ENCODE results near the gene FAR2.
A peak's percentile ranks its signal among the peaks of the same experiment; 100 is the strongest.

FAR2 gene

GRCh38 chr12:29152981-29153630, 4.0 kb downstream of the FAR2 start:
- peak overlapping the region; percentile 31 for H3K27ac ChIP-seq
- TF ChIP-seq, protein P1, sequence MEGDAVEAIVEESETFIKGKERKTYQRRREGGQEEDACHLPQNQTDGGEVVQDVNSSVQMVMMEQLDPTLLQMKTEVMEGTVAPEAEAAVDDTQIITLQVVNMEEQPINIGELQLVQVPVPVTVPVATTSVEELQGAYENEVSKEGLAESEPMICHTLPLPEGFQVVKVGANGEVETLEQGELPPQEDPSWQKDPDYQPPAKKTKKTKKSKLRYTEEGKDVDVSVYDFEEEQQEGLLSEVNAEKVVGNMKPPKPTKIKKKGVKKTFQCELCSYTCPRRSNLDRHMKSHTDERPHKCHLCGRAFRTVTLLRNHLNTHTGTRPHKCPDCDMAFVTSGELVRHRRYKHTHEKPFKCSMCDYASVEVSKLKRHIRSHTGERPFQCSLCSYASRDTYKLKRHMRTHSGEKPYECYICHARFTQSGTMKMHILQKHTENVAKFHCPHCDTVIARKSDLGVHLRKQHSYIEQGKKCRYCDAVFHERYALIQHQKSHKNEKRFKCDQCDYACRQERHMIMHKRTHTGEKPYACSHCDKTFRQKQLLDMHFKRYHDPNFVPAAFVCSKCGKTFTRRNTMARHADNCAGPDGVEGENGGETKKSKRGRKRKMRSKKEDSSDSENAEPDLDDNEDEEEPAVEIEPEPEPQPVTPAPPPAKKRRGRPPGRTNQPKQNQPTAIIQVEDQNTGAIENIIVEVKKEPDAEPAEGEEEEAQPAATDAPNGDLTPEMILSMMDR (IDR thresholded peaks at IDR 0.05), result 0 out of 2 replicates have a peak, but pooled peaks have one; percentile 2
- no peak for TF ChIP-seq ZFX (IDR thresholded peaks at IDR 0.05; ENCODE audit: borderline replicate concordance)

DNA sequence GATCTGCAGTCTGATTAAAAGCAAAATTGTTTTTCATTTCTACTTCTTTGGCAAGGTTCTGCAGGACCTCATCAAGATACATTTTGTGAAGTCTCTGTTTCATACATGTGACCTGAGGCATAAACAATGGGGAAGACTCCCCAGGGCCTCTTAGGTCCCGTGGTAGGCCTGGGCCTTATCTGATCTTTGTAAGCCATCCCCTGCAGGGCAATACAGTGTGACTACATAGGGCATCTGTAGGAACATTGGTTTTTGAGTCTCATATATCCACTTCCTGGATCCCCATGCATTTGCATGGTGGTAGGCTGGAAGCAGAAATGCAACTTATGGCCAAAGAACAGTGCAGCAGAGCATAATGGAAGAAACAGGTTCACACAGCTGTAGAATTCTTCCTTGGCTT, 6.0 kb downstream of the FAR2 start:
- peak overlapping the region; percentile 11; the same call in 1 of the 2 replicates for H3K27ac ChIP-seq
- TF ChIP-seq, protein P1 (IDR thresholded peaks at IDR 0.05), result no peak
- TF ChIP-seq ZFX (IDR thresholded peaks at IDR 0.05; ENCODE audit: borderline replicate concordance), result no peak

DNA sequence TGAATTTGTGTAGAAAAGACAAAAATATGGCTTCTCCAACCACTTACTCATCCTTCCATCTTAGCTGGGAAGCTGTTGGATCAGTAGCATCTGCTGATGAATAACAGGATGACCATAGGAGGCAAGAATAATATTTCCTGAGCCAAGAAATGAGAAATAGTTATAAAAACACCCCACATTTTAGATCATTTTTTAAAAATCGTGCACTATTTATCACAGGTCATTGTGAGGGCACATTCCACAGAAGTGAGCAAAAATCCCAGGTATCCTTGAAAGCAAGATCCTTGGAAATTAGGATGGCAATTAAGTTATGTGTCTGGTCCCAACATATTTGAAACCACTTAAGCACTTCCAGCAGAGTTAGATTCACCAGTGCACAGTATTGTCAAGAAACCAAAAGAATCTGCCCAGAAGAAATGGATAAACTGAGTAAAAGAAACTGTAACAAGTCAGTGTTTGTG, 8.4 kb downstream of the FAR2 start:
- H3K27ac ChIP-seq, result peak overlapping the region; percentile 33; the same call in 1 of the 2 replicates
- TF ChIP-seq ZFX (IDR thresholded peaks at IDR 0.05; ENCODE audit: borderline replicate concordance), result no peak
- TF ChIP-seq, protein P1 (IDR thresholded peaks at IDR 0.05), result no peak

GRCh38 chr12:29158115-29158763, 9.2 kb downstream of the FAR2 start:
- peak overlapping the region; percentile 33 for H3K27ac ChIP-seq
- TF ChIP-seq ZFX (IDR thresholded peaks at IDR 0.05; ENCODE audit: borderline replicate concordance), result no peak
- TF ChIP-seq, protein P1 (IDR thresholded peaks at IDR 0.05), result no peak

DNA sequence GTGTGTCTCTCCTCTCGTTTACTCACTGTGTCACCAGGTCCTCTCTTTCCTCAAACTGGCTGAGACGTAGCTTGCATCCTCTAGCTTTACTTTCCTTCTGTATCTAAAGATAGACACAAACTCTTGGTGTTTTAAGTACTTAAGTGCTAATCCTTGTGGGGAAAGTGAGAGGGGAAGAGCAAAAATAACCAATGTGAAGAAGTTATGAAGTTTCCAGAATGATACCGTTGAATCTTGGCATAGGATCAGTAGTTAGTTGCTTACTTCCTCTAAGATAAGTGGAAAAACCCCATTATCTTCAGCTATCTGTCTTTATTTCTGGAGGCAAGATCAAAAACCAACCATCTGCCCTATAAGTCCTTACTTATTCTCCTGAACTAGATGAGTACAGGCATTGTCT, 10.6 kb downstream of the FAR2 start:
- H3K27ac ChIP-seq, result no peak overlapping the region
- TF ChIP-seq, protein P1 (IDR thresholded peaks at IDR 0.05), result no peak

- H3K27ac ChIP-seq, result no peak overlapping the region
- TF ChIP-seq ZFX (IDR thresholded peaks at IDR 0.05; ENCODE audit: borderline replicate concordance), result no peak
- TF ChIP-seq, protein P1 (IDR thresholded peaks at IDR 0.05), result no peak
Observed at GRCh38 chr12:29160230-29160629, 11.2 kb downstream of the FAR2 start.

GRCh38 chr12:29163146-29163545, 14.1 kb downstream of the FAR2 start:
- H3K27ac ChIP-seq, result no peak overlapping the region
- TF ChIP-seq, protein P1 (IDR thresholded peaks at IDR 0.05), result no peak
- TF ChIP-seq ZFX (IDR thresholded peaks at IDR 0.05; ENCODE audit: borderline replicate concordance), result no peak
